MG63 (cell line): Measurements from ENCODE around the gene CEACAM8. TPM values are rescaled to one million over a fixed set of nuclear protein-coding genes. Genes with fewer than 3 reads are reported as not detected.

Experiments used
- total RNA-seq: library from RNA; depleted of rRNA; stranded (reverse); fragments of >200 nt; shearing (Covaris generic); gene quantifications from 2 replicates; pipeline ENCODE4 v1.2.3, GENCODE V29; 2014; ENCODE audit warnings: low replicate concordance; rRNA removed

The CEACAM8 gene
- total RNA-seq, 1 experiment from 2014 or later, result not detected

Other genes with a start within 250 kb of the CEACAM8 start
- not detected in 2 replicates for gene CNFN, start 204.6 kb downstream of the CEACAM8 start, total RNA-seq
- gene LIPE, start 167.5 kb downstream of the CEACAM8 start, total RNA-seq, result not detected in 2 replicates
- not detected in 2 replicates for gene CXCL17, start 152.0 kb downstream of the CEACAM8 start, total RNA-seq
- gene CEACAM1, start 66.4 kb downstream of the CEACAM8 start, total RNA-seq, result not detected in 2 replicates
- gene PSG3, start 145.6 kb upstream of the CEACAM8 start, total RNA-seq, result not detected in 2 replicates
- gene PSG8, start 170.8 kb upstream of the CEACAM8 start, total RNA-seq, result not detected in 2 replicates